VCaP (cell line): ENCODE measurements around the gene DCTN2.

Source experiments
- H3K27ac ChIP-seq: fragments of 450-650 bp; 2 replicates; pipeline ENCODE4 v1.5.1; 2017
- CTCF ChIP-seq: fragments of 450-650 bp; conservative IDR thresholded peaks from 2 replicates; pipeline ENCODE4 v1.5.1; 2017; ENCODE audit warnings: mild to moderate bottlenecking, moderate library complexity

Gene DCTN2

DNA sequence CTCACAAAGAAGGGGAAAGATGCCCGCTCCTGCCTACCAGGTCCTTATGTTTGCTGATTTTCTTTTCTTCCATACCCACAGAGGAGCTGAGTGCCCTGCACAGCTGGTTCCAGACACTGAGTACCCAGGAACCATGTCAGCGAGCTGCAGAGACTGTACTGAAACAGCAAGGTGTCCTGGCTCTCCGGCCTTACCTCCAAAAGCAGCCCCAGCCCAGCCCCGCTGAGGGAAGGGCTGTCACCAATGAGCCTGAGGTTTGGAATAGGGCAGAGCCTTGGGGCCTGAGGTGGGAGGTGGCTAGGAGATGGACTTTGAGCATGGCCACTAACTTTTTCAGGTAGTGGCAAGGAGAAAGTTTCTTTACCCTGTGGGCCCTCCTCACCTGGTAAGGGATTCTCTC lies 56.9 kb downstream of the DCTN2 start:
- H3K27ac ChIP-seq: peak overlapping the region; percentile 32; the same call in 1 of the 2 replicates
- no peak for TF ChIP-seq CTCF

DNA sequence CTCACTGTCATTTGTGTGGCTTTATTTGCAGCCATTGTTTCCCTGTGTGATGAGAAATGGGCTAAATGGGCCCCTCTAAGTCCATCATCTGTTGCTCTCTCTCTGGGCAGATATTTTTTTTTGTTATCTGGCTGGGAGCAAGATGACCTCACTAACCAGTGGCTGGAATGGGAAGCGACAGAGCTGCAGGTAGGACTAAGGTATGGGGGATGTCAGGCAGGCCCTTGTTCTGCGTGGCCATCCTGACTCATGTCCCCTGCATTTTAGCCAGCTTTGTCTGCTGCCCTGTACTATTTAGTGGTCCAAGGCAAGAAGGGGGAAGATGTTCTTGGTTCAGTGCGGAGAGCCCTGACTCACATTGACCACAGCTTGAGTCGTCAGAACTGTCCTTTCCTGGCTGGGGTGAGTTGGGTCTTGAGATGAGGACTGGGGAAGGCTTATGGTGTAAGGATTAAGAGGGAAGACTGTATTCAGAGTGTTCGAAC lies 57.8 kb downstream of the DCTN2 start:
- peak overlapping the region; percentile 87 for H3K27ac ChIP-seq
- no peak for TF ChIP-seq CTCF

- TF ChIP-seq CTCF: no peak
- peak overlapping the region; percentile 87 for H3K27ac ChIP-seq
Observed at GRCh38 chr12:57488402-57489156, 58.4 kb downstream of the DCTN2 start.

DNA sequence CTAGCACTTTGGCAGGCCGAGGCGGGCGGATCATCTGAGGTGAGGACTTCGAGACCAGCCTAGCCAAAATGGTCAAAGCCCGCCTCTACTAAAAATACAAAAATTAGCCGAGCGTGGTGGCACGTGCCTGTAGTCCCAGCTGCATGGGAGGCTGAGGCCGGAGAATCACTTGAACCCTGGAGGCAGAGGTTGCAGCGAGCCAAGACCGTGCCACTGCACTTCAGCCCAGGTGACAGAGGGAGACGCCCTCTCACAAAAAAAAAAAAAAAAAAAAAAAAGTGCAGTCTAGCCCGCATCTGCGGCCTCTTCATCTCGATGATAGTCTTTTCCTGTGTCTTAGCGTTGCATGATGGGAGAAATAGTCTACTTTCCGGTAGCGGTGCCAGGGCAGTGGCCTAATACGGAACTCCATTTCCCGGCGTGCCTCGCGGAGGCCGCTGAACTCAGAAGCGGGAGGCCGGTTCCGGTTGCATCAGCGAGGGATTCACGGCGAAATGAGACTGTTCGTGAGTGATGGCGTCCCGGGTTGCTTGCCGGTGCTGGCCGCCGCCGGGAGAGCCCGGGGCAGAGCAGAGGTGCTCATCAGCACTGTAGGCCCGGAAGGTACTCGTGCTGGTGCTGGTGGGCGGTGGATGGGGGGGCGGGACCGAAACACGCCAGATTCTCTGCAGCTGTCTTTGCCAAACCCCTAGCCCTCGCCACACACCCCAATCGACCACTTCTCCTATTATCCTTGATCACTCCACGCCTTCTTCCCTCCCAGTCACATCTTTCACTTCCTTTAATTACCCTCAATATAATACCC lies 59.2 kb downstream of the DCTN2 start, which contains the start of gene MARS1:
TSS of gene MARS1 (plus strand) at position 472 of the 805 bp plus-strand sequence. CDS start at position 495, 23 bp downstream.
- H3K27ac ChIP-seq: peak within 1 kb of the TSS; percentile 87

GRCh38 chr12:57487055-57487596 lies 59.9 kb downstream of the DCTN2 start:
- H3K27ac ChIP-seq: peak overlapping the region; percentile 87
- TF ChIP-seq CTCF: no peak

More for the DNA sequence above, 59.2 kb downstream of the DCTN2 start, which contains the start of gene MARS1:
- peak; percentile 58 for TF ChIP-seq CTCF

DNA sequence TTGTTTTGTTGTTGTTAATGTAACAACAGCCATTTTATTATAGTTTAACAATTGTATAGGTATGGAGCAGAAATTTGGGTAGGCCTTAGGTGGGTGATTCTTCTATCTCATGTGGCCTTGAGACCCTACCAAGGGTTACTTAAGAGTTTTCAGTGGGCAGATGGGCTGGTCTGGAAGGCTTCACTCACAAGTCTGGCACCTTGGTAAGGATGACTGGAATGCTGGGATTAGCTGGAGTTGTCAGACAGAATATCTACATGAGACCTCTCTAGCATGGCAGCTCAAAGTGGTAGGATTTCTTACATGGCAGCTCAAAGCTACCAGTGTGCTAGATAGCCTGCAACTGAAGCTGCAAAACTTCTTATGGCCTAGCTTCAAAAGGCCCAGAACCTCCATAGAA lies 61.3 kb downstream of the DCTN2 start:
- no peak for TF ChIP-seq CTCF
- no peak overlapping the region for H3K27ac ChIP-seq

GRCh38 chr12:57483466-57483865 lies 63.5 kb downstream of the DCTN2 start:
- no peak overlapping the region for H3K27ac ChIP-seq
- no peak for TF ChIP-seq CTCF
